ENCODE results near the gene AUTS2. TPM values are rescaled to one million over a fixed set of nuclear protein-coding genes. Genes with fewer than 3 reads are reported as not detected.

AUTS2 gene
- total RNA-seq, 1 experiment from 2014 or later, result 2.5 TPM

- TF ChIP-seq POLR2AphosphoS5 (IDR thresholded peaks at IDR 0.05; ENCODE audit: low read depth, low read length) (no peak), CTCF (IDR thresholded peaks at IDR 0.05) (no peak), SIN3A (IDR thresholded peaks at IDR 0.05; ENCODE audit: borderline replicate concordance, insufficient read depth, low read depth, low read length) (no peak), REST (IDR thresholded peaks at IDR 0.05; ENCODE audit: insufficient read depth in 1 of 2, low read depth in 2 of 2, low read length in 1 of 2) (no peak), TCF7L2 (IDR thresholded peaks at IDR 0.05; ENCODE audit: low read depth, low read length) (no peak)
- Histone ChIP-seq H3K36me3 (ENCODE audit: control insufficient read depth, insufficient read depth, low read length) (no peaks in the 10 kb centered on the region), H3K27ac (ENCODE audit: low read length) (no peak overlapping the region), H3K4me3 (ENCODE audit: low read depth in 2 of 2, low read length in 2 of 2) (no peak overlapping the region), H3K9me3 (ENCODE audit: control insufficient read depth, insufficient read depth, low read depth, low read length) (no peaks in the 10 kb centered on the region), H3K27me3 (ENCODE audit: control insufficient read depth, insufficient read depth, low read length) (no peaks in the 10 kb centered on the region), H3K4me1 (ENCODE audit: control insufficient read depth, insufficient read depth, low read length) (no peaks in the 10 kb centered on the region)
- no TSS peak for BruUV-seq (replicated peaks)
- no peak for ATAC-seq
- in situ Hi-C loops (cut with HindIII; ENCODE audit: low pct_unique_long_range_greater_than_20kb, low sequenced_read_pairs), result no loop called here
- CTCF ChIA-PET, result no interaction called here
- intact Hi-C loops (cut with micrococcal nuclease; ENCODE audit: unreplicated experiment), result no loop called here
- DNase-seq (ENCODE audit: low read depth, low spot score), result no peak
- POLR2A ChIA-PET, result no interaction called here
Observed at GRCh38 chr7:69949122-69949521, 350.8 kb downstream of the AUTS2 start.

GRCh38 chr7:69951458-69951857 is 353.2 kb downstream of the AUTS2 start:
- H3K27me3 ChIP-seq (ENCODE audit: control insufficient read depth, insufficient read depth, low read length), result no peaks in the 10 kb centered on the region
- in situ Hi-C loops (cut with HindIII; ENCODE audit: low pct_unique_long_range_greater_than_20kb, low sequenced_read_pairs) (no loop called here), intact Hi-C loops (cut with micrococcal nuclease; ENCODE audit: unreplicated experiment) (no loop called here)
- no TSS peak for BruUV-seq (replicated peaks)
- CTCF ChIA-PET, result no interaction called here
- H3K9me3 ChIP-seq (ENCODE audit: control insufficient read depth, insufficient read depth, low read depth, low read length), result no peaks in the 10 kb centered on the region
- H3K36me3 ChIP-seq (ENCODE audit: control insufficient read depth, insufficient read depth, low read length), result no peaks in the 10 kb centered on the region
- POLR2A ChIA-PET, result no interaction called here
- DNase-seq (ENCODE audit: low read depth, low spot score) (no peak), ATAC-seq (no peak)
- TF ChIP-seq SIN3A (IDR thresholded peaks at IDR 0.05; ENCODE audit: borderline replicate concordance, insufficient read depth, low read depth, low read length) (no peak), REST (IDR thresholded peaks at IDR 0.05; ENCODE audit: insufficient read depth in 1 of 2, low read depth in 2 of 2, low read length in 1 of 2) (no peak), TCF7L2 (IDR thresholded peaks at IDR 0.05; ENCODE audit: low read depth, low read length) (no peak), POLR2AphosphoS5 (IDR thresholded peaks at IDR 0.05; ENCODE audit: low read depth, low read length) (no peak), CTCF (IDR thresholded peaks at IDR 0.05) (no peak)
- H3K4me1 ChIP-seq (ENCODE audit: control insufficient read depth, insufficient read depth, low read length), result no peaks in the 10 kb centered on the region
- no peak overlapping the region for H3K27ac ChIP-seq (ENCODE audit: low read length)
- no peak overlapping the region for H3K4me3 ChIP-seq (ENCODE audit: low read depth in 2 of 2, low read length in 2 of 2)

Measured in Panc1 (cell line).